Measurements from ENCODE around the gene PTGR1. TPM values are rescaled to one million over a fixed set of nuclear protein-coding genes. Genes with fewer than 3 reads are reported as not detected.

Gene PTGR1
- total and polyA plus RNA-seq, 2 donors from 2014 or later: 75.1 to 285 TPM

DNA sequence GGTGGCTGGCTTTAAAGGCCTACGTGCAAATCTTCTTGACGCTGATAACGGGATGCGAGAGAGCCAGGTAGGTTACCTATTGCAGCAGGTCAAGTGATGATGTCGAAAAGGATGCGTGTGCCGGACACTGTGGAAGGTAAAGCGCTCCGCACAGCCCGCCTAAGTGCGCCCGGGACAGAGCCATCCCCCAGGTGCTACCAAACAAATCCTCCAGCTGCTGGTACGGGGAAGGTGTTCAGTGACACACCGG, 31.4 kb upstream of the PTGR1 start:
- H3K4me1 ChIP-seq (ENCODE audit: control insufficient read depth in 2 of 3, insufficient read depth in 2 of 3, low read depth in 1 of 3, low read length in 3 of 3): peaks cover 0 to 12% (median 5%) of the 10 kb centered on the region in 3 donors
- H3K9ac ChIP-seq (ENCODE audit: low read length in 3 of 3): peak overlapping the region; percentile 70 to 93 (median 72)
- peaks cover 0 to 3% (median 0%) of the 10 kb centered on the region in 3 donors for H3K36me3 ChIP-seq (ENCODE audit: control insufficient read depth in 2 of 3, insufficient read depth in 3 of 3, low read length in 3 of 3)
- intact Hi-C loops (cut with DNase I): no loop called here
- H3K4me3 ChIP-seq (ENCODE audit: low read length in 3 of 3): peak overlapping the region; percentile 90 to 96 (median 96)
- FAIRE-seq (no peak), DNase-seq (no peak)
- peak overlapping the region in 1 of 2 donors; percentile 62 for H3K27ac ChIP-seq (ENCODE audit: low read depth in 2 of 2, low read length in 2 of 2)
- H3K9me3 ChIP-seq (ENCODE audit: control insufficient read depth in 2 of 3, insufficient read depth in 1 of 3, low read length in 3 of 3): no peaks in the 10 kb centered on the region
- no peaks in the 10 kb centered on the region for H3K27me3 ChIP-seq (ENCODE audit: control insufficient read depth, insufficient read depth, low read length)
- TF ChIP-seq, protein P1, sequence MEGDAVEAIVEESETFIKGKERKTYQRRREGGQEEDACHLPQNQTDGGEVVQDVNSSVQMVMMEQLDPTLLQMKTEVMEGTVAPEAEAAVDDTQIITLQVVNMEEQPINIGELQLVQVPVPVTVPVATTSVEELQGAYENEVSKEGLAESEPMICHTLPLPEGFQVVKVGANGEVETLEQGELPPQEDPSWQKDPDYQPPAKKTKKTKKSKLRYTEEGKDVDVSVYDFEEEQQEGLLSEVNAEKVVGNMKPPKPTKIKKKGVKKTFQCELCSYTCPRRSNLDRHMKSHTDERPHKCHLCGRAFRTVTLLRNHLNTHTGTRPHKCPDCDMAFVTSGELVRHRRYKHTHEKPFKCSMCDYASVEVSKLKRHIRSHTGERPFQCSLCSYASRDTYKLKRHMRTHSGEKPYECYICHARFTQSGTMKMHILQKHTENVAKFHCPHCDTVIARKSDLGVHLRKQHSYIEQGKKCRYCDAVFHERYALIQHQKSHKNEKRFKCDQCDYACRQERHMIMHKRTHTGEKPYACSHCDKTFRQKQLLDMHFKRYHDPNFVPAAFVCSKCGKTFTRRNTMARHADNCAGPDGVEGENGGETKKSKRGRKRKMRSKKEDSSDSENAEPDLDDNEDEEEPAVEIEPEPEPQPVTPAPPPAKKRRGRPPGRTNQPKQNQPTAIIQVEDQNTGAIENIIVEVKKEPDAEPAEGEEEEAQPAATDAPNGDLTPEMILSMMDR (IDR thresholded peaks at IDR 0.05; ENCODE audit: borderline replicate concordance, extremely low read depth, insufficient read depth): no peak

DNA sequence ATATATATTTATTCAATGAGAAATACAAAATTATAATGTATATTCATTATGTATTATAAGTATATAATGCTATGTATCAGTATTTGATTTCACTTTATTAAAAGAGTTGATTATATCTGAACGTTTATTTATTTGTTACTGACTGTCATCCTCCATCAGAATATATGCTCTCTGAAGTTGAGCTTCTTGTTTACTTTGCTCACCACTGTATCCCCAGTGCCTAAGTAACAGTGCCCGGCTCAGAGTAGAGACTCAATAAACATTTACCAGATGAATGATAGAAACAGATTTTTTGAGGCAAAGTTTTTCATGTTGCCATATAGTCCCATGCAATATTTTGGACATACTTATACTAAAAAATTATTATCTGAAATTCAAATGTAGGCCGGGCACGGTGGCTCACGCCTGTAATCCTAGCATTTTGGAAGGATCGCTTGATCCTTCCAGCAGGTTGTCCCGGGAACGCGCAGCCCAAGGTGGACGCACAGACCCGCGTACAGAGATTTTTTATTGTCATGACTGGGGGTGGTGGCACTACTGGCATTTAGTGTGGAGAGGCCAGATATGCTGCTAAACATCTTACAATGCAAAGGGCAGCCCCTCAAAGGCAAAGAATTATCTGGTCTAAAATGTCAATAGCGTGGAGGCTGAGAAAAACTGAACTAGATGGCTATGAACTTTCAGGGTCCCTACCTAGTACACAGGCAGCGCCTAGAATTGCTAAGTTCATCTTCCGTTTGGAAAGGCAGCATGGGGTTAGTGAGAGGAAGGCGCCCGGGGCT, 30.9 kb upstream of the PTGR1 start:
- no peaks in the 10 kb centered on the region for H3K27me3 ChIP-seq (ENCODE audit: control insufficient read depth, insufficient read depth, low read length)
- intact Hi-C loops (cut with DNase I): no loop called here
- peaks cover 0 to 12% (median 5%) of the 10 kb centered on the region in 3 donors for H3K4me1 ChIP-seq (ENCODE audit: control insufficient read depth in 2 of 3, insufficient read depth in 2 of 3, low read depth in 1 of 3, low read length in 3 of 3)
- DNase-seq: peak in 2 of 5 donors; percentile 25 to 47
- H3K4me3 ChIP-seq (ENCODE audit: low read length in 3 of 3): peak overlapping the region; percentile 90 to 96 (median 96)
- peak overlapping the region; percentile 34 to 62 for H3K27ac ChIP-seq (ENCODE audit: low read depth in 2 of 2, low read length in 2 of 2)
- peaks cover 0 to 3% (median 0%) of the 10 kb centered on the region in 3 donors for H3K36me3 ChIP-seq (ENCODE audit: control insufficient read depth in 2 of 3, insufficient read depth in 3 of 3, low read length in 3 of 3)
- H3K9ac ChIP-seq (ENCODE audit: low read length in 3 of 3): peak overlapping the region; percentile 70 to 93 (median 72)
- FAIRE-seq: no peak
- TF ChIP-seq, protein P1 (IDR thresholded peaks at IDR 0.05; ENCODE audit: borderline replicate concordance, extremely low read depth, insufficient read depth): no peak
- no peaks in the 10 kb centered on the region for H3K9me3 ChIP-seq (ENCODE audit: control insufficient read depth in 2 of 3, insufficient read depth in 1 of 3, low read length in 3 of 3)

DNA sequence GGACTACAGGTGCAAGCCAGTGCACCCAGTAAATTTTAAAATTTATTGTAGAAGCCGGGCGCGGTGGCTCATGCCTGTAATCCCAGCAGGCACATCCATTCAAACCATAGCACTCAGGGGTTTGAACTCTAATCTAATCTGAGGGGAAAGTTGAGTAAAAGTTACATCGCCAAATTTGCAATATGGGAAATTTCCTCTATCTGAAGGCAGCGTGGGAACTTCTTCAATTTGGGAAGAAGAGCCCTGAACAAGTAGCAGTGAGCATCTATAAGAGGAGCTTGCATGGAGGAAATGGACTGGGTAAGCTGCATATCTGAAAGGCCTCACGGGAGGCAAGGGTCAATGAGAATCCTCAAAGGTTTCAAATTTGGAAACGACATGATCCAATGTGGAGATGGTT, 29.0 kb upstream of the PTGR1 start:
- DNase-seq (no peak), FAIRE-seq (no peak)
- no peaks in the 10 kb centered on the region for H3K27me3 ChIP-seq (ENCODE audit: control insufficient read depth, insufficient read depth, low read length)
- no peak overlapping the region for H3K4me3 ChIP-seq (ENCODE audit: low read length in 3 of 3)
- peaks cover 0 to 3% (median 0%) of the 10 kb centered on the region in 3 donors for H3K36me3 ChIP-seq (ENCODE audit: control insufficient read depth in 2 of 3, insufficient read depth in 3 of 3, low read length in 3 of 3)
- TF ChIP-seq, protein P1 (IDR thresholded peaks at IDR 0.05; ENCODE audit: borderline replicate concordance, extremely low read depth, insufficient read depth): no peak
- intact Hi-C loops (cut with DNase I): no loop called here
- peak overlapping the region in 1 of 3 donors; percentile 7 for H3K9ac ChIP-seq (ENCODE audit: low read length in 3 of 3)
- no peak overlapping the region for H3K27ac ChIP-seq (ENCODE audit: low read depth in 2 of 2, low read length in 2 of 2)
- H3K4me1 ChIP-seq (ENCODE audit: control insufficient read depth in 2 of 3, insufficient read depth in 2 of 3, low read depth in 1 of 3, low read length in 3 of 3): peaks cover 0 to 9% (median 5%) of the 10 kb centered on the region in 3 donors
- H3K9me3 ChIP-seq (ENCODE audit: control insufficient read depth in 2 of 3, insufficient read depth in 1 of 3, low read length in 3 of 3): no peaks in the 10 kb centered on the region
